NCI-H1436 (cell line): ENCODE results near the gene SPINT4.
"Not testable (repeated sequence)": the region's sequence is repeated elsewhere in the genome, so short reads cannot be mapped to it uniquely, and the experiment has no call there.

Experiments used
- DNase-seq: peaks from one replicate; lab custom pipeline; 2025; lab: John Stamatoyannopoulos, UW

Gene SPINT4

GRCh38 chr20:45722047-45722446 is at the start of gene SPINT4:
SPINT4 (plus strand) TSS chr20:45722347; CDS start chr20:45722368, 21 bp downstream.
- DNase-seq = no peak

GRCh38 chr20:45672765-45673164 is 49.4 kb upstream of the SPINT4 start:
- no peak for DNase-seq

- no peak for DNase-seq
These were observed 42.5 kb upstream of the SPINT4 start for GRCh38 chr20:45679650-45680049.

GRCh38 chr20:45685896-45686295 is 36.3 kb upstream of the SPINT4 start:
- no peak for DNase-seq

GRCh38 chr20:45693346-45693745 is 28.8 kb upstream of the SPINT4 start:
- DNase-seq = not testable (repeated sequence)

GRCh38 chr20:45695496-45695895 is 26.7 kb upstream of the SPINT4 start:
- DNase-seq = no peak

- DNase-seq = no peak
These were observed 21.0 kb upstream of the SPINT4 start for GRCh38 chr20:45701104-45701503.

GRCh38 chr20:45701873-45702272 is 20.3 kb upstream of the SPINT4 start, which contains the start of gene WFDC13:
WFDC13 (plus strand) TSS chr20:45702038; CDS start chr20:45702124, 86 bp downstream.
- DNase-seq = no peak

- DNase-seq = no peak
These were observed 17.0 kb upstream of the SPINT4 start, which contains the start of gene WFDC10B for GRCh38 chr20:45704969-45705637. WFDC10B (minus strand) TSS chr20:45705019; CDS start chr20:45685992, 19,027 bp downstream.

- not testable (repeated sequence) for DNase-seq
These were observed 5.9 kb upstream of the SPINT4 start for GRCh38 chr20:45716141-45716688.

- no peak for DNase-seq
These were observed 3.0 kb downstream of the SPINT4 start for GRCh38 chr20:45725134-45725533.

GRCh38 chr20:45727044-45727443 is 4.9 kb downstream of the SPINT4 start:
- DNase-seq = no peak

- no peak for DNase-seq
These were observed 10.1 kb downstream of the SPINT4 start for GRCh38 chr20:45732199-45732598.

GRCh38 chr20:45735552-45735951 is 13.4 kb downstream of the SPINT4 start:
- DNase-seq = no peak

GRCh38 chr20:45735988-45736387 is 13.8 kb downstream of the SPINT4 start:
- DNase-seq = no peak

- DNase-seq = no peak
These were observed 20.4 kb downstream of the SPINT4 start for GRCh38 chr20:45742596-45742995.

GRCh38 chr20:45745015-45745414 is 22.9 kb downstream of the SPINT4 start:
- no peak for DNase-seq

- DNase-seq = no peak
These were observed 29.6 kb downstream of the SPINT4 start for GRCh38 chr20:45751721-45752120.

GRCh38 chr20:45752746-45753145 is 30.6 kb downstream of the SPINT4 start:
- no peak for DNase-seq

GRCh38 chr20:45758096-45758495 is 35.9 kb downstream of the SPINT4 start:
- no peak for DNase-seq

- not testable (repeated sequence) for DNase-seq
These were observed 37.8 kb downstream of the SPINT4 start for GRCh38 chr20:45759921-45760320.

- not testable (repeated sequence) for DNase-seq
These were observed 39.8 kb downstream of the SPINT4 start for GRCh38 chr20:45761966-45762365.

- DNase-seq = not testable (repeated sequence)
These were observed 42.6 kb downstream of the SPINT4 start for GRCh38 chr20:45764618-45765282.
